Astrocyte (in vitro differentiated cells and primary cell): ENCODE results near the gene YKT6. TPM values are rescaled to one million over a fixed set of nuclear protein-coding genes. Genes with fewer than 3 reads are reported as not detected.

Source experiments
- DNase-seq: peaks from one replicate; pipeline ENCODE4 v3.0.0-alpha.2; 2010; ENCODE audit warnings: low read depth
- FAIRE-seq: peaks from 2 replicates; lab custom pipeline; 2011; peaks lifted over from hg19 to GRCh38; lab: Jason Lieb, UNC
- H2AFZ ChIP-seq: 2 replicates; pipeline ENCODE4 v1.6.0; 2012; ENCODE audit warnings: low read depth, low read length, inconsistent platforms
- H3K27ac ChIP-seq: 2 replicates; pipeline ENCODE4 v1.5.1; 2011; ENCODE audit warnings: low read depth, low read length, inconsistent platforms
- H3K27me3 ChIP-seq: 2 replicates; pipeline ENCODE4 v1.6.0; 2011; ENCODE audit warnings: low read length, inconsistent platforms; ENCODE audit not compliant: insufficient read depth
- H3K36me3 ChIP-seq: 2 replicates; pipeline ENCODE4 v1.5.1; 2011; ENCODE audit warnings: low read length, inconsistent platforms; ENCODE audit not compliant: insufficient read depth
- H3K4me1 ChIP-seq: 2 replicates; pipeline ENCODE4 v1.5.1; 2011; ENCODE audit warnings: low read length, inconsistent platforms; ENCODE audit not compliant: insufficient read depth
- H3K4me2 ChIP-seq: 2 replicates; pipeline ENCODE4 v1.6.0; 2012; ENCODE audit warnings: low read length, inconsistent platforms
- H3K4me3 ChIP-seq: 2 replicates; pipeline ENCODE4 v1.5.1; 2011; ENCODE audit warnings: low read depth, mild to moderate bottlenecking, low read length, inconsistent platforms; ENCODE audit not compliant: insufficient read depth
- H3K79me2 ChIP-seq: 2 replicates; pipeline ENCODE4 v1.6.0; 2012; ENCODE audit warnings: mild to moderate bottlenecking, low read length, inconsistent platforms; ENCODE audit not compliant: insufficient read depth
- H3K9ac ChIP-seq: 2 replicates; pipeline ENCODE4 v1.6.0; 2012; ENCODE audit warnings: mild to moderate bottlenecking, low read length, inconsistent platforms
- H3K9me3 ChIP-seq: 2 replicates; pipeline ENCODE4 v1.5.1; 2012; ENCODE audit warnings: low read depth, mild to moderate bottlenecking, low read length, inconsistent platforms; ENCODE audit not compliant: insufficient read depth
- H4K20me1 ChIP-seq: 2 replicates; pipeline ENCODE4 v1.6.0; 2012; ENCODE audit warnings: low read length, inconsistent platforms; ENCODE audit not compliant: insufficient read depth
- H3K27ac Mint-ChIP-seq: one replicate; pipeline ENCODE4 v1.8.0; 2021; ENCODE audit warnings: mild to moderate bottlenecking, mixed read lengths; ENCODE audit not compliant: unreplicated experiment
- H3K27me3 Mint-ChIP-seq: one replicate; pipeline ENCODE4 v1.8.0; 2021; ENCODE audit warnings: low read depth, mixed read lengths; ENCODE audit not compliant: unreplicated experiment
- H3K36me3 Mint-ChIP-seq: one replicate; pipeline ENCODE4 v1.8.0; 2021; ENCODE audit warnings: low read depth, mixed read lengths; ENCODE audit not compliant: unreplicated experiment
- H3K4me1 Mint-ChIP-seq: one replicate; pipeline ENCODE4 v1.8.0; 2021; ENCODE audit warnings: low read depth, mixed read lengths; ENCODE audit not compliant: unreplicated experiment
- H3K4me3 Mint-ChIP-seq: one replicate; pipeline ENCODE4 v1.8.0; 2021; ENCODE audit warnings: mild to moderate bottlenecking, moderate library complexity, mixed read lengths; ENCODE audit not compliant: unreplicated experiment
- H3K9me3 Mint-ChIP-seq: one replicate; pipeline ENCODE4 v1.8.0; 2021; ENCODE audit warnings: mild to moderate bottlenecking, mixed read lengths; ENCODE audit not compliant: unreplicated experiment
- CTCF ChIP-seq: IDR thresholded peaks from 2 replicates; pipeline ENCODE4 v1.5.1; 2011; ENCODE audit warnings: low read depth, mild to moderate bottlenecking, inconsistent platforms, low read length, moderate library complexity; ENCODE audit not compliant: insufficient read depth
- EZH2 ChIP-seq: IDR thresholded peaks from 2 replicates; pipeline ENCODE4 v1.6.1; 2012; ENCODE audit warnings: mild to moderate bottlenecking, low read length, inconsistent platforms; ENCODE audit not compliant: insufficient read depth
- total RNA-seq: library from RNA; stranded (reverse); gene quantifications from 2 replicates; pipeline ENCODE4 v1.2.1, GENCODE V29; 2021

The YKT6 gene
- total RNA-seq, 1 donor from 2014 or later = 216 TPM

- H3K4me2 ChIP-seq = peak overlapping the region; percentile 80
- TF ChIP-seq CTCF (no peak), EZH2 (no peak)
- no peak for FAIRE-seq
Observed at GRCh38 chr7:44258423-44258760, 57.6 kb downstream of the YKT6 start.

DNA sequence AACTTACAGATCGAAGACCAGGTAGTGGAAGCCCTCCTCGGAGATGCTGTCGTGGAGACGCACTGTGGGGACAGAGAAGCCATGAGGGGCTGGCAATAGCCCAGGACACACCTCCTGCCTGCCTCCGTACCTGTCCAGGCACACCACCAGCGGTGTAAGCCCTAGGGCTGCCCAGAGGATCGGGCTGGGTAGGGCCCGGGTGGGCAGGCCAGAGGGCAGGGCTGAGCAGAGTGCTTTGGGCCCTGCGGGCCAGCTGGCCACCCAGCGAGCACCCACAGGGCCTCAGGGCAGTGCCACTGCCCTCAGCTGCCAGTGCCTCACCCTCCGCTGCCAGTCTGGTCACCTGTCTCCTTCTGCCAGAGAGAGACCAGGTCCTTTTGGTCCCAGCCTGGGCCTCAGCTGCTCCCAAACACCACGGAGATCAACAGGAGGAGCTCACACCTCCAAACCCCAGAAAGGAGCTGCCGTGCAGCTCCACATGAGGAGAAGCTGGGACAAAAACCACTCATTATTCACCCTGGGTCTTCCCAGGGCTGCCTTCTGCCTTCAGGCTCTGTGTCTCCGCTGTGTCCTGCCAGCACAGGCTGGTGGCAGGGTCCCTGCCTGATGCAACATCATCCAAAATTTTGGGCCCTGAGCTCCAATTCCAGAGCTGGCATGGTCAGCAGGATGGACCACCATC lies 58.2 kb downstream of the YKT6 start:
- no peaks in the 10 kb centered on the region for H3K9me3 ChIP-seq
- no peaks in the 10 kb centered on the region for H4K20me1 ChIP-seq
- FAIRE-seq (no peak), DNase-seq (no peak)
- Mint-ChIP-seq H3K4me3 (no peak overlapping the region), H3K4me1 (peaks cover 29% of the 10 kb centered on the region), H3K9me3 (no peaks in the 10 kb centered on the region), H3K27ac (no peak overlapping the region), H3K36me3 (no peaks in the 10 kb centered on the region), H3K27me3 (peaks cover 24% of the 10 kb centered on the region)
- peaks cover 30% of the 10 kb centered on the region for H3K4me1 ChIP-seq
- TF ChIP-seq CTCF (no peak), EZH2 (no peak)
- no peak overlapping the region for H2AFZ ChIP-seq
- H3K4me2 ChIP-seq = peak overlapping the region; percentile 80
- no peaks in the 10 kb centered on the region for H3K79me2 ChIP-seq
- peak overlapping the region; percentile 21 for H3K27ac ChIP-seq
- no peak overlapping the region for H3K4me3 ChIP-seq
- H3K9ac ChIP-seq = no peak overlapping the region
- H3K36me3 ChIP-seq = no peaks in the 10 kb centered on the region
- H3K27me3 ChIP-seq = peaks cover 2% of the 10 kb centered on the region

More at GRCh38 chr7:44258423-44258760, 57.6 kb downstream of the YKT6 start:
- no peak overlapping the region for H3K27ac Mint-ChIP-seq
- Histone ChIP-seq H3K27ac (no peak overlapping the region), H4K20me1 (no peaks in the 10 kb centered on the region), H3K79me2 (no peaks in the 10 kb centered on the region), H3K4me3 (no peak overlapping the region), H3K27me3 (no peaks in the 10 kb centered on the region), H3K36me3 (no peaks in the 10 kb centered on the region), H2AFZ (no peak overlapping the region), H3K4me1 (peaks cover 30% of the 10 kb centered on the region), H3K9ac (no peak overlapping the region), H3K9me3 (no peaks in the 10 kb centered on the region)
- H3K4me3 Mint-ChIP-seq = peak overlapping the region; percentile 52
- H3K36me3 Mint-ChIP-seq = no peaks in the 10 kb centered on the region
- no peak for DNase-seq
- H3K9me3 Mint-ChIP-seq = no peaks in the 10 kb centered on the region
- H3K4me1 Mint-ChIP-seq = peaks cover 28% of the 10 kb centered on the region
- peaks cover 20% of the 10 kb centered on the region for H3K27me3 Mint-ChIP-seq
